Transverse colon (tissue), 4 donors: ENCODE data around the gene VSIG4. TPM values are rescaled to one million over a fixed set of nuclear protein-coding genes. Genes with fewer than 3 reads are reported as not detected.

Source experiments
- DNase-seq: peaks from one replicate; pipeline ENCODE4 v3.0.0-alpha.2; 2019
- H3K27ac ChIP-seq, 4 donors: fragments of 200-600 bp; sonication (generic); 2 replicates each; pipeline ENCODE4 v1.5.1; 2016 to 2018; ENCODE audit warnings: inconsistent platforms in 4 of 4
- H3K27me3 ChIP-seq: fragments of 200-600 bp; sonication (generic); 2 replicates; pipeline ENCODE4 v1.5.1; 2017; ENCODE audit warnings: inconsistent platforms
- H3K36me3 ChIP-seq, 4 donors: fragments of 200-600 bp; sonication (generic); 2 replicates each; pipeline ENCODE4 v1.5.1; 2017 to 2019; ENCODE audit warnings: inconsistent platforms in 4 of 4
- H3K4me1 ChIP-seq, 4 donors: fragments of 200-600 bp; sonication (generic); 2 replicates each; pipeline ENCODE4 v1.5.1; 2017 to 2020; ENCODE audit warnings: inconsistent platforms in 4 of 4
- H3K4me3 ChIP-seq, 4 donors: fragments of 200-600 bp; sonication (generic); 1 replicate in 1 of 4; 2 replicates in 3 of 4; pipeline versions ENCODE4 v1.5.1 to v1.6.1; 2017 to 2019; ENCODE audit warnings: inconsistent platforms in 4 of 4
- H3K9me3 ChIP-seq, 2 donors: fragments of 200-600 bp; sonication (generic); 2 replicates each; pipeline ENCODE4 v1.5.1; 2017 to 2019; ENCODE audit warnings: inconsistent platforms in 2 of 2
- CTCF ChIP-seq, 5 experiments: fragments of 200-600 bp in 3 of 5; fragments of 450-650 bp in 2 of 5; sonication (generic) in 3 of 5; IDR thresholded peaks; 1 replicate in 2 of 5; 2 replicates in 3 of 5; pipeline ENCODE4 v1.5.1; 2016 to 2017; ENCODE audit warnings: antibody characterized with exemption in 5 of 5, inconsistent platforms in 3 of 5, mild to moderate bottlenecking in 2 of 5, moderate library complexity in 1 of 5
- EP300 ChIP-seq: sonication (generic); formaldehyde crosslinking; IDR thresholded peaks from one replicate; pipeline ENCODE4 v1.6.1; 2017; ENCODE audit warnings: antibody characterized with exemption, low read depth
- POLR2A ChIP-seq: fragments of 450-650 bp; IDR thresholded peaks from one replicate; pipeline ENCODE4 v1.6.1; 2016; ENCODE audit warnings: antibody characterized with exemption, mild to moderate bottlenecking, moderate library complexity
- POLR2AphosphoS5 ChIP-seq, 3 donors: sonication (generic); formaldehyde crosslinking; IDR thresholded peaks; one replicate each; pipeline ENCODE4 v1.6.1; 2016; ENCODE audit warnings: antibody characterized with exemption in 3 of 3
- WGBS, 2 donors: methylation state at CpG; one replicate each; pipeline ENCODE4 v1.1.5; 2018; ENCODE audit warnings: low coverage in 1 of 2; 5-methylcytosine and 5-hydroxymethylcytosine counted together
- in situ Hi-C, 4 donors: fragments of 200-750 bp; cut with MboI; loops; one replicate each; pipeline versions ENCODE4 v1.15.0 to v1.15.1; 2017; ENCODE audit warnings: low sequenced_read_pairs in 3 of 4, low pct_ligation_motif_present in 1 of 4, low pct_unique_long_range_greater_than_20kb in 1 of 4
- intact Hi-C: fragments of 100-400 bp; cut with DNase I; formaldehyde crosslinking; loops from one replicate; pipeline ENCODE4 v1.15.1; 2023; ENCODE audit warnings: low total_unique reads
- total RNA-seq, 4 donors: library from RNA; depleted of rRNA; stranded (reverse); fragments of >200 nt; gene quantifications; one replicate each; pipeline ENCODE4 v1.1.0, GENCODE V29; 2016

Gene VSIG4
- total RNA-seq, 4 donors from 2014 or later, result 7.5 to 66.9 (median 32.1) TPM

- intact Hi-C loops, result no loop called here
- no peak overlapping the region for H3K4me3 ChIP-seq
- 83% methylated on average over 2 of the region's 2 CpGs; no CpG with 5 or more reads in 1 of the 2 donors for WGBS, 2 donors
- H3K27ac ChIP-seq, result no peak overlapping the region
- H3K4me1 ChIP-seq, result no peaks in the 10 kb centered on the region
- H3K36me3 ChIP-seq, result no peaks in the 10 kb centered on the region
- TF ChIP-seq POLR2A, result no peak
- DNase-seq, result no peak
- in situ Hi-C loops, result loop anchor here in 3 of 4 donors (25.0 kb wide), 2 partner anchors 261 to 411 kb away; no protein-coding TSS in a partner anchor
- H3K9me3 ChIP-seq, result no peaks in the 10 kb centered on the region
- H3K27me3 ChIP-seq, result no peaks in the 10 kb centered on the region
Observed at GRCh38 chrX:65997978-65998717, 41.7 kb downstream of the VSIG4 start.

- 76% methylated on average over 3 of the region's 3 CpGs; no CpG with 5 or more reads in 1 of the 2 donors for WGBS, 2 donors
- Histone ChIP-seq H3K36me3 (no peaks in the 10 kb centered on the region), H3K27ac (no peak overlapping the region), H3K27me3 (no peaks in the 10 kb centered on the region), H3K4me1 (no peaks in the 10 kb centered on the region), H3K9me3 (no peaks in the 10 kb centered on the region), H3K4me3 (no peak overlapping the region)
- TF ChIP-seq POLR2AphosphoS5 (IDR thresholded peaks at IDR 0.05) (no peak), POLR2A (no peak), EP300 (no peak), CTCF (IDR thresholded peaks at IDR 0.05) (no peak)
- in situ Hi-C loops, result loop anchor here in 3 of 4 donors (25.0 kb wide), 2 partner anchors 258 to 408 kb away; no protein-coding TSS in a partner anchor
- no peak for DNase-seq
- intact Hi-C loops, result no loop called here
Observed at GRCh38 chrX:65994519-65995506, 45.1 kb downstream of the VSIG4 start.

- H3K4me1 ChIP-seq, result no peaks in the 10 kb centered on the region
- no peak overlapping the region for H3K27ac ChIP-seq
- no peaks in the 10 kb centered on the region for H3K9me3 ChIP-seq
- in situ Hi-C loops (loop anchor here in 3 of 4 donors (25.0 kb wide), 2 partner anchors 257 to 407 kb away; no protein-coding TSS in a partner anchor), intact Hi-C loops (no loop called here)
- no peak for DNase-seq
- 88% methylated on average over 2 of the region's 2 CpGs; no CpG with 5 or more reads in 1 of the 2 donors for WGBS, 2 donors
- H3K27me3 ChIP-seq, result no peaks in the 10 kb centered on the region
- no peak for TF ChIP-seq POLR2A
- TF ChIP-seq EP300, result no peak
- TF ChIP-seq CTCF (IDR thresholded peaks at IDR 0.05), result no peak
- H3K36me3 ChIP-seq, result no peaks in the 10 kb centered on the region
- no peak overlapping the region for H3K4me3 ChIP-seq
Observed at GRCh38 chrX:65993915-65994460, 45.9 kb downstream of the VSIG4 start.

- no peak for DNase-seq
- 87 to 100% methylated on average over 2 of the region's 2 CpGs for WGBS, 2 donors
- intact Hi-C loops (no loop called here), in situ Hi-C loops (loop anchor here in 3 of 4 donors (25.0 kb wide), 2 partner anchors 256 to 406 kb away; no protein-coding TSS in a partner anchor)
- Histone ChIP-seq H3K9me3 (no peaks in the 10 kb centered on the region), H3K27ac (no peak overlapping the region), H3K36me3 (no peaks in the 10 kb centered on the region), H3K4me3 (no peak overlapping the region), H3K4me1 (no peaks in the 10 kb centered on the region), H3K27me3 (no peaks in the 10 kb centered on the region)
- TF ChIP-seq EP300 (no peak), POLR2A (no peak), POLR2AphosphoS5 (IDR thresholded peaks at IDR 0.05) (no peak), CTCF (IDR thresholded peaks at IDR 0.05) (no peak)
Observed at GRCh38 chrX:65993332-65993731, 46.5 kb downstream of the VSIG4 start.
